ENCODE data around the gene ERG.

ERG gene

DNA sequence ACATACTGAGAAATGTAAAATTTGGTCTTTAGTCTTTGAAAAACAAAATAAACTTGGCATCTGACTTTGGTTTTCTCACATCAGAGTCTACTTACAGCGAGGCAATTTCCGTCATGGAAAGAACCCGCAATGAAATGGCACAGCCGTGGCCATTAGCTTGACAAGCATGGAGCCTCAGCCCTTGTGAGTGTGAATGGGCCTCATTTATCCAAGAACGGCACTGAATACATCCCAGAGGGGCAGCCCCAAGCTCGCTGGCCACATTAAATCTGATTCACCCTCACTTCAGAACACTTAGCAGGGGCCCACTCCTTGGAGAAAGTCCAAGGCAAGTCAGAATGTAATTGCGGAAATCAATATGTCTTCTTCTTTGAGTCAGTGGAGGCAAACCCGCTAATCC is 64.8 kb downstream of the ERG start:
- DNase-seq (ENCODE audit: low spot score), result no peak
- no peaks in the 10 kb centered on the region for H3K9me3 ChIP-seq (ENCODE audit: severe bottlenecking)
- no peak overlapping the region for H3K27ac ChIP-seq (ENCODE audit: poor library complexity, severe bottlenecking)
- H3K4me3 ChIP-seq (ENCODE audit: severe bottlenecking), result no peak overlapping the region
- ATAC-seq (ENCODE audit: low read depth), result no peak
- TF ChIP-seq CTCF (IDR thresholded peaks at IDR 0.05; ENCODE audit: poor library complexity, severe bottlenecking), result no peak
- H3K4me1 ChIP-seq (ENCODE audit: insufficient read depth, poor library complexity, severe bottlenecking), result no peaks in the 10 kb centered on the region
- no peaks in the 10 kb centered on the region for H3K36me3 ChIP-seq (ENCODE audit: low read depth)
- no peaks in the 10 kb centered on the region for H3K27me3 ChIP-seq (ENCODE audit: insufficient read depth, poor library complexity, severe bottlenecking)

- no peak for TF ChIP-seq CTCF (IDR thresholded peaks at IDR 0.05; ENCODE audit: poor library complexity, severe bottlenecking)
- DNase-seq (ENCODE audit: low spot score) (no peak), ATAC-seq (ENCODE audit: low read depth) (no peak)
- no peak overlapping the region for H3K4me3 ChIP-seq (ENCODE audit: severe bottlenecking)
- H3K27ac ChIP-seq (ENCODE audit: poor library complexity, severe bottlenecking), result no peak overlapping the region
- no peaks in the 10 kb centered on the region for H3K27me3 ChIP-seq (ENCODE audit: insufficient read depth, poor library complexity, severe bottlenecking)
- H3K36me3 ChIP-seq (ENCODE audit: low read depth), result no peaks in the 10 kb centered on the region
- H3K9me3 ChIP-seq (ENCODE audit: severe bottlenecking), result no peaks in the 10 kb centered on the region
- H3K4me1 ChIP-seq (ENCODE audit: insufficient read depth, poor library complexity, severe bottlenecking), result no peaks in the 10 kb centered on the region
These were observed 67.8 kb downstream of the ERG start for GRCh38 chr21:38430401-38430984.

DNA sequence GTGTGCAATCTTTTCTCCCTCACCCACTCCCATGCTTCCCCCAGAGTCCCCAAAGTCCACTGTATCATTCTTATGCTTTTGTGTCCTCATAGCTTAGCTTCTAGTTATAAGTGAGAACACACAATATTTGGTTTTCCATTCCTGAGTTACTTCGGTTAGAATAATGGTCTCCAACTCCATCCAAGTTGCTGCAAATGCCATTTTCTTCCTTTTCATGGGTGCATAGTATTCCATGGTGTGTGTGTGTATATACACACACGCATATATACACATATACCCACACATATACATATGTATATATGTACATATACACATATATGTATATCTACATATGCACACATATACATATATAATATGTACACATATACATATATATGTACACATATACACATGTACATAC is 69.3 kb downstream of the ERG start:
- TF ChIP-seq CTCF (IDR thresholded peaks at IDR 0.05; ENCODE audit: poor library complexity, severe bottlenecking), result no peak
- Histone ChIP-seq H3K4me1 (ENCODE audit: insufficient read depth, poor library complexity, severe bottlenecking) (no peaks in the 10 kb centered on the region), H3K4me3 (ENCODE audit: severe bottlenecking) (no peak overlapping the region), H3K27me3 (ENCODE audit: insufficient read depth, poor library complexity, severe bottlenecking) (no peaks in the 10 kb centered on the region), H3K36me3 (ENCODE audit: low read depth) (no peaks in the 10 kb centered on the region), H3K9me3 (ENCODE audit: severe bottlenecking) (no peaks in the 10 kb centered on the region), H3K27ac (ENCODE audit: poor library complexity, severe bottlenecking) (no peak overlapping the region)
- ATAC-seq (ENCODE audit: low read depth), result no peak
- no peak for DNase-seq (ENCODE audit: low spot score)

DNA sequence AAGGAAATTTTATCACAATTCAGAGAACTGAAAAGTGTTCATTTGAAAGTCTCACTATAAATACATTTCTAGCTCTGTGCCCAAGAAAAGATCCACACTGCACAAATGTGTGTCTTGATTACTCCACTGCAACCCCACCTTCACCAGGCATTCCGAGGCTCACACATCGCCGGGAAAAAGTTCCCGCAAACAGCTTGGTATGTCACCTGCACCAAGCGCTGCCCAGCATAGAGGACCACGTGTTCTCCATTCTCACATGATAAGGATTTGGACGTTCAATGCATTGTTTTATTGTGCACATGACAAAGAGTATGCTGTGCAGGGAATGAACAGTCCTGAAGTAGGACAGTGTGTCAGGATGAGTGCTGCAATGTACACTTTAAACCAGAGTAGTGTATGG is 70.1 kb downstream of the ERG start:
- no peak for DNase-seq (ENCODE audit: low spot score)
- H3K9me3 ChIP-seq (ENCODE audit: severe bottlenecking), result no peaks in the 10 kb centered on the region
- H3K36me3 ChIP-seq (ENCODE audit: low read depth), result no peaks in the 10 kb centered on the region
- H3K27ac ChIP-seq (ENCODE audit: poor library complexity, severe bottlenecking), result no peak overlapping the region
- no peak overlapping the region for H3K4me3 ChIP-seq (ENCODE audit: severe bottlenecking)
- TF ChIP-seq CTCF (IDR thresholded peaks at IDR 0.05; ENCODE audit: poor library complexity, severe bottlenecking), result no peak
- H3K27me3 ChIP-seq (ENCODE audit: insufficient read depth, poor library complexity, severe bottlenecking), result no peaks in the 10 kb centered on the region
- H3K4me1 ChIP-seq (ENCODE audit: insufficient read depth, poor library complexity, severe bottlenecking), result no peaks in the 10 kb centered on the region
- ATAC-seq (ENCODE audit: low read depth), result no peak

DNA sequence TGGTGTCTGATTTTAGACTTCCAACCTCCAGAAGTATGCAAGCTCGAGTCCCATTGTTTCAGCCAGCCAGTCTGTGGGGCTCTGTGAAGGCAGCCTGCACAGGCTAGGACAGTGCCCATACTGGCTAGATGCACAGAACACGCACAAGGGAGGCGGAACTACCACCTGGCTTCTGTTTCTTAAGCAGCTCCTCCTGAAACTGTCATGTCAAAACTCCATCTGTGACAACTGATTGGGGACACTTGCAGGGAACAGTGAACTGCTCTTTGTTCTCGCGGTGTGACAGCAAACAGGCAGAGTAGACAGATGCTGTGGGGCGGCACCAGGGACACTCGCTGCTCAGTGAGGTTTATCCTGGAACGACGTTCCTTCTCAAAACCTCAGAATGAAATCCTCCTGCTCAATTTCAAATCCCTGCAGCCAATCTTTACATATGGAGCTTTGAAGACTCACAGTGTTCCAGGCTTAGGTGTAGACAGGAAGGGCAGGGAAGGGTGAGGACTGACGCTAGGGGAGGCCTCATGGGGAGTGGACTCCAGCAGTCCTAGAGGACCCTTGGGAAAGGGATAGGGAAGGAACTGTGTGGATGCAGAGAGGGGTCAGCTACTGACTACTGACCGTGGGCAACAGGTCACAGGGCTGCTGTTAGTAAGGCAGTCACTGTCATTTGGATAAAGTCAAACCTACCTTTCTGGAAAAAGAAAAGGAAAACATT is 73.8 kb downstream of the ERG start:
- H3K36me3 ChIP-seq (ENCODE audit: low read depth), result no peaks in the 10 kb centered on the region
- H3K27ac ChIP-seq (ENCODE audit: poor library complexity, severe bottlenecking), result no peak overlapping the region
- no peak for TF ChIP-seq CTCF (IDR thresholded peaks at IDR 0.05; ENCODE audit: poor library complexity, severe bottlenecking)
- no peaks in the 10 kb centered on the region for H3K4me1 ChIP-seq (ENCODE audit: insufficient read depth, poor library complexity, severe bottlenecking)
- DNase-seq (ENCODE audit: low spot score), result no peak
- H3K4me3 ChIP-seq (ENCODE audit: severe bottlenecking), result no peak overlapping the region
- no peaks in the 10 kb centered on the region for H3K9me3 ChIP-seq (ENCODE audit: severe bottlenecking)
- no peaks in the 10 kb centered on the region for H3K27me3 ChIP-seq (ENCODE audit: insufficient read depth, poor library complexity, severe bottlenecking)
- no peak for ATAC-seq (ENCODE audit: low read depth)

Measured in RWPE2 (cell line).